RWPE1 (cell line): Measurements from ENCODE around the gene PPRC1.
A peak's percentile ranks its signal among the peaks of the same experiment; 100 is the strongest.

Source experiments
- CTCF ChIA-PET: fragments of 350-600 bp; sonication (Branson Sonifier 250); formaldehyde crosslinking; extraction: SDS; loops from one replicate; lab custom pipeline; 2021; lab: Yijun Ruan, JAX
- POLR2A ChIA-PET: fragments of 400-600 bp; formaldehyde crosslinking; extraction: SDS; loops from one replicate; lab custom pipeline; 2020; ENCODE audit warnings: antibody characterized with exemption; ENCODE audit not compliant: low non-redundant PET; lab: Yijun Ruan, JAX
- DNase-seq: peaks from one replicate; pipeline ENCODE4 v3.0.0; 2012; ENCODE audit warnings: low spot score
- H3K27ac ChIP-seq: fragments of 450-650 bp; 2 replicates; pipeline ENCODE4 v1.5.1; 2017
- TF ChIP-seq, protein P1 (sequence below): fragments of 450-650 bp; conservative IDR thresholded peaks from 2 replicates; pipeline ENCODE4 v1.5.1; 2017; ENCODE audit warnings: low read depth, mild to moderate bottlenecking

PPRC1 gene

DNA sequence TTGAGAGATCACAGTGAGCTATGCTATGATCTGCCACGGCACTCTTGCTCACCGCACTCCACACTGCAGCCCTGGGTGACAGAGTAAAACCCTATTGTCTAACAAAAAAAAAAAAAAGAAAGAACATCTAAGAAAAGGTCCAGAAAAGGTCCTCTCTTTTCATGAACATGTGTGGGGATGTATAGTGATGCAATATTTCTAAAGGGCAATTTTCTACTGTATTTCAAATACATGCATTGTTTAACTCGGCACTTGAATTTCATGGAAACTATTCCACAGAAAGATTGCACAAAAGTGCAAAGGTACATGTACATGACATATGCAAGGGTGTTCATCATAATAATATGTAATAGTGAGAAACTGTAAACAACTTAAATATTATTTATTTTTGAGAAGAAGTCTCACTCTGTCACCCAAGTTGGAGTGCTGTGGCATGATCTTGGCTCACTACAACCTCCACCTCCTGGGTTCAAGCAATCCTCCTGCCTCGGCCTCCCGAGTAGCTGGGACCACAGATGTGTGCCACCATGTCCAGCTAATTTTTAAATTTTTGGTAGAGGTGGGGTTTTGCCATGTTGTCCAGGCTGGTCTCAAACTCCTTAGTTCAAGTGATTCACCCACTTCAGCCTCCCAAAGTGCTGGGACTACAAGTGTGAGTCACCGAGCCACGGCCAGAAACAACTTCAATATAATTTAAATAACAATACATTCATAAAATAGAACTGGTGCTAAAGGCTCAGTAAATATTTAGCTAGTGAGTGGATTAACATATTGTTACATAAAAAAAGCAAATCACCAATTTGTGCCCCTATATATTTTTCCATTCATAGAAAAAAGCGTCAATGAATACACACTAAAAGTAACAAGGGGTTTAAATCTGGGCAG lies 1.3 kb upstream of the PPRC1 start:
- DNase-seq, result no peak
- CTCF ChIA-PET, result interaction anchor here (0.5 to 1.1 kb wide), 4 partner anchors 9 to 578 kb away, joined by 3 to 5 read pairs (median 4); no protein-coding TSS in a partner anchor
- POLR2A ChIA-PET, result no interaction called here
- TF ChIP-seq, protein P1, sequence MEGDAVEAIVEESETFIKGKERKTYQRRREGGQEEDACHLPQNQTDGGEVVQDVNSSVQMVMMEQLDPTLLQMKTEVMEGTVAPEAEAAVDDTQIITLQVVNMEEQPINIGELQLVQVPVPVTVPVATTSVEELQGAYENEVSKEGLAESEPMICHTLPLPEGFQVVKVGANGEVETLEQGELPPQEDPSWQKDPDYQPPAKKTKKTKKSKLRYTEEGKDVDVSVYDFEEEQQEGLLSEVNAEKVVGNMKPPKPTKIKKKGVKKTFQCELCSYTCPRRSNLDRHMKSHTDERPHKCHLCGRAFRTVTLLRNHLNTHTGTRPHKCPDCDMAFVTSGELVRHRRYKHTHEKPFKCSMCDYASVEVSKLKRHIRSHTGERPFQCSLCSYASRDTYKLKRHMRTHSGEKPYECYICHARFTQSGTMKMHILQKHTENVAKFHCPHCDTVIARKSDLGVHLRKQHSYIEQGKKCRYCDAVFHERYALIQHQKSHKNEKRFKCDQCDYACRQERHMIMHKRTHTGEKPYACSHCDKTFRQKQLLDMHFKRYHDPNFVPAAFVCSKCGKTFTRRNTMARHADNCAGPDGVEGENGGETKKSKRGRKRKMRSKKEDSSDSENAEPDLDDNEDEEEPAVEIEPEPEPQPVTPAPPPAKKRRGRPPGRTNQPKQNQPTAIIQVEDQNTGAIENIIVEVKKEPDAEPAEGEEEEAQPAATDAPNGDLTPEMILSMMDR, result no peak
- H3K27ac ChIP-seq, result peak overlapping the region; percentile 63

DNA sequence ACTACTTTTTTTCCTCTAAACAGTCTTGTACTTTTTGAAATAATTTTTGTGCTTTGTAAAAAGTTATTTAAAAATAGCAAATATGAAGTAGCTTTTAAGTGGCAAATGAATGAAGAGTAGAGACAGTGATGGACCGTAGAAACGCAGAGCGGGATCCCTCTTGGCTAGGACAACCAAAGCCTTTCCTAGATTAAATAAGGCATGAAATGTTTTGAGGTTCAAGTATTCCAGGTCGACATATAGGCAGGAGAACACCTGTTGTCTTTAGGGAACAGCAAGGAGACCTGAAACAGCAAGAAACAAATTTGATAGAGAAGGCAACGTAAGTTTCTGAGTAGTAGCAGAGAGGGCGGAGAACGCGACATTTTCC lies 662 bp upstream of the PPRC1 start:
- CTCF ChIA-PET, result interaction anchor here (0.5 to 1.1 kb wide), 3 partner anchors 9 to 577 kb away, joined by 3 to 5 read pairs (median 3); no protein-coding TSS in a partner anchor
- TF ChIP-seq, protein P1, result no peak
- DNase-seq, result no peak
- H3K27ac ChIP-seq, result peak overlapping the region; percentile 91
- POLR2A ChIA-PET, result interaction anchor here (0.9 kb wide), 1 partner anchor 20 kb away, joined by 4 read pairs; the partner anchor contains the start of gene NOLC1

DNA sequence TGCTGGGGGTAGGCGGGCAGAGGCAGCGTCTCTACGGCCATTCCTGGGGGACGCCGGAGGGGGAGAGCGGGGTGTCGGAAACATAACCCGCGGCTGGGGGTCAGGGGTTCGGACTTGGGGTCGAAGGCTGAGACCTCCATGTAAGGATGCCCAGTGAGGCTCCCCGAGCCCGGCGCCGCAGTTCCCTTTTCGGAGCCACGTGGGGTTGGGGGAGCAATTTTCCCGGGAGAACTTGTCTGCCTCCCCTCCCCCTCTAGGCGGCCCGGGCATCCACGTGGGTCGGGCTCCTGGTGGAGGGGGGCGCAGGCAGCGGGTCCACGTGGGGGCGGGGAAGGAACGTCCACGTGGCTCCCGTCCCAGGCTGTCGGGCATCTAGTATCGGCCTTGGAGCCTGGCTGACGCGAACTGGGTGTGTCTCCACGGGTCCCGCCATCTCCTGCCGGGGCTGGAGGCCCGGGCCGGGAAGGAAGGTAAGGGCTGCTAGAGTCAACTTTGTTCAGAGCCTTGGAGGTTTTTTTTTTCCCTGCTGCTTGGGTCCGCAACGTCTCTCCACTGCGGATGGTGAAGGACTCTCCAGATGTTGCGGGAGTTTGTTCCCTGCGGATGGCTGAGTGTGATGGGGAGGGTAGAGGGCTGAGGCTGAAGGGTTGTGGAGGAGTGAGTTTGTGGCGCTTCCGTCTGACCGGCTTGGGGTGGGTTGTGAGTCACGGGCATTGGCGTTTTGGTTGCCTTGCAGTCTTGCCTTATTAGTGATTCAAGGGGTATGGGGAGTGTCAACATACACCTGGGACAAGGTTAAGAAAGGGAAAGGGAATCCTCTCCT lies 744 bp downstream of the PPRC1 start:
- TF ChIP-seq, protein P1, result no peak
- DNase-seq, result peak; percentile 91
- ChIA-PET CTCF (no interaction called here), POLR2A (no interaction called here)
- H3K27ac ChIP-seq, result peak overlapping the region; percentile 91

DNA sequence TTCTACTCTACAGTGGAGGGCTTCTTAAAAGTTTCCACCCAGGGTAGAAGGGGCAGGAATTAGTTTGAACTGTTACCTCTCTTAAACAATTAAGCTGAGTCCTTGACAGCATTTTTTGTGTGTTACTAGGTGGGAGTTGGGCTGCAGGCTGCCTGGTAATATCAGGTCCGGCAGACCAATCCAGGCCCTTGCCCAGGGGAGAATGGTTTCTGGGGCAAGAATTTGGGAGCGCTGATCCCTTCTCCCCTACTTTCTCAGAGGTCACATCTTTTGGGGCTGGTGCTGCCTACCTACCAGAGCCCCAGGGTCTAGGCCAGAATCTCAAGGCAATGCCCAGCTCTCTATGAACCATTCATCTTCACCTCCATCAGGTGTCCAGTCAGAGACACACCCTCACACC lies 1.6 kb downstream of the PPRC1 start:
- ChIA-PET POLR2A (no interaction called here), CTCF (no interaction called here)
- TF ChIP-seq, protein P1, result no peak
- peak overlapping the region; percentile 91 for H3K27ac ChIP-seq
- no peak for DNase-seq

DNA sequence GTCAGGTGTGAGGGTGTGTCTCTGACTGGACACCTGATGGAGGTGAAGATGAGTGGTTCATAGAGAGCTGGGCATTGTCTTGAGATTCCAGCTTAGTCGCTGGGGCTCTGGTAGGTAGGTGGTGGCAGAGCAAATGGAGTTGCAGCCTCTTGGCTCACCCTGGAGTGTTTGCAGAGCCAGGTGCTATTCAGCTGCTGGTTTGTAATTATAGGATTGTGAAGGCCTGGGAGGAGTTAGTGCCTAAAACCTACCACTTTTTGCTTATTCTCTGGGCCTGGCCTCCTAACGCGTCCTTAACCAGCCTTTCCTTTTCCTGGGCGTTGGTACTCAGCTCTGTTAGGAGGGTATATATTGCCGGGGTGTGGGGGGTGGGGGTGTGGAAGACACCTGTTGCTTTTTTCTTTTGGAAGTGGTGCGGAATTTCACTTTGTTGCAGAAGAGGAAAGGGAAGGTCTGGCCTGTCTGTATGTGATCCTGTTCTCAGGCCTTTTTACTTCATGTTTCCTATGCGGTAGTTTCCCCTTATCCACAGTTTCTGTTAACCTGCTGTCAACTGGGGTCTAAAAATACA lies 3.2 kb downstream of the PPRC1 start:
- peak overlapping the region; percentile 60 for H3K27ac ChIP-seq
- ChIA-PET CTCF (interaction anchor here (0.5 to 0.6 kb wide), 2 partner anchors 271 to 497 kb away, joined by 3 to 4 read pairs; no protein-coding TSS in a partner anchor), POLR2A (interaction anchor here (0.9 to 1.0 kb wide), 2 partner anchors 16 to 18 kb away, joined by 3 to 4 read pairs; no protein-coding TSS in a partner anchor)
- TF ChIP-seq, protein P1, result no peak
- DNase-seq, result no peak
